PC-3 (cell line): ENCODE data around the gene ADAMTS17. TPM values are rescaled to one million over a fixed set of nuclear protein-coding genes. Genes with fewer than 3 reads are reported as not detected.

ENCODE experiments used
- ATAC-seq: fragments of 200-7000 bp; cut with Tn5 transposase; 2 replicates; pipeline ENCODE4 v1.9.1; 2020; ENCODE audit warnings: mild to moderate bottlenecking, moderate library complexity
- BruUV-seq: library from RNA; stranded (reverse); fragments of 400-500 nt; replicated peaks from 2 replicates; lab custom pipeline; 2021; lab: Mats Ljungman, UMichigan
- CTCF ChIA-PET: fragments of 300-600 bp; sonication (Branson Sonifier 250); formaldehyde crosslinking; loops from one replicate; lab custom pipeline; 2022; ENCODE audit warnings: antibody characterized with exemption; lab: Charles Lee
- POLR2A ChIA-PET: fragments of 300-600 bp; sonication (Branson Sonifier 250); formaldehyde crosslinking; loops from one replicate; lab custom pipeline; 2022; ENCODE audit warnings: antibody characterized with exemption; ENCODE audit not compliant: unreplicated experiment; lab: Charles Lee
- DNase-seq: peaks from one replicate; pipeline ENCODE4 v3.0.0-alpha.2; 2015
- H2AFZ ChIP-seq: fragments of 300-600 bp; sonication (generic); 2 replicates; pipeline ENCODE4 v1.6.0; 2016; ENCODE audit warnings: antibody characterized with exemption, low read length
- H3F3A ChIP-seq: fragments of 300-600 bp; sonication (generic); one replicate; pipeline ENCODE4 v1.6.0; 2017; ENCODE audit warnings: antibody characterized with exemption, low read length, control low read depth, mild to moderate bottlenecking; ENCODE audit not compliant: unreplicated experiment
- H3K27ac ChIP-seq: fragments of 300-600 bp; sonication (generic); 2 replicates; pipeline ENCODE4 v1.5.1; 2016; ENCODE audit warnings: mild to moderate bottlenecking, low read length
- H3K27me3 ChIP-seq: fragments of 300-600 bp; sonication (generic); 2 replicates; pipeline ENCODE4 v1.6.1; 2016; ENCODE audit warnings: low read length, mixed read lengths
- H3K36me3 ChIP-seq: fragments of 300-600 bp; sonication (generic); 2 replicates; pipeline ENCODE4 v1.6.1; 2016; ENCODE audit warnings: low read depth, mixed run types, low read length, mixed read lengths
- H3K4me1 ChIP-seq: fragments of 300-600 bp; sonication (generic); 2 replicates; pipeline ENCODE4 v1.5.1; 2016; ENCODE audit warnings: low read length; ENCODE audit not compliant: insufficient read depth
- H3K4me2 ChIP-seq: fragments of 300-600 bp; sonication (generic); 2 replicates; pipeline ENCODE4 v1.6.0; 2016; ENCODE audit warnings: low read length
- H3K4me3 ChIP-seq: fragments of 300-600 bp; sonication (generic); 2 replicates; pipeline ENCODE4 v1.5.1; 2016; ENCODE audit warnings: mild to moderate bottlenecking, low read length, mixed read lengths
- H3K79me2 ChIP-seq: fragments of 300-600 bp; sonication (generic); 2 replicates; pipeline ENCODE4 v1.6.1; 2017; ENCODE audit warnings: low read length, mixed read lengths
- H3K9ac ChIP-seq: fragments of 300-600 bp; sonication (generic); 2 replicates; pipeline ENCODE4 v1.6.0; 2016; ENCODE audit warnings: mild to moderate bottlenecking, low read length
- H3K9me2 ChIP-seq: fragments of 300-600 bp; sonication (generic); replicated peaks from 2 replicates; pipeline ENCODE4 v1.6.1; 2016; ENCODE audit warnings: mixed run types, low read length, mixed read lengths
- H3K9me3 ChIP-seq: fragments of 300-600 bp; sonication (generic); 2 replicates; pipeline ENCODE4 v1.6.1; 2016; ENCODE audit warnings: low read length, mixed read lengths
- H4K20me1 ChIP-seq: fragments of 300-600 bp; sonication (generic); 2 replicates; pipeline ENCODE4 v1.6.1; 2016; ENCODE audit warnings: low read length, mixed read lengths
- EZH2 ChIP-seq: fragments of 300-600 bp; sonication (generic); IDR thresholded peaks from one replicate; pipeline ENCODE4 v1.6.1; 2017; ENCODE audit warnings: antibody characterized with exemption, mild to moderate bottlenecking, low read length; ENCODE audit not compliant: unreplicated experiment
- EZH2phosphoT487 ChIP-seq: fragments of 300-600 bp; sonication (generic); IDR thresholded peaks from 2 replicates; pipeline ENCODE4 v1.6.1; 2018; ENCODE audit warnings: mild to moderate bottlenecking, antibody characterized with exemption, low read length, borderline replicate concordance
- intact Hi-C: fragments of 100-400 bp; cut with micrococcal nuclease; formaldehyde crosslinking; loops from 2 replicates; pipeline ENCODE4 v1.9.0; 2023
- total RNA-seq: library from RNA; depleted of rRNA; stranded (reverse); fragments of >200 nt; gene quantifications from 2 replicates; pipeline ENCODE4 v1.2.3, GENCODE V29; 2014
- TF ChIP-seq, protein P1 (sequence below): fragments of 300-600 bp; sonication (generic); conservative IDR thresholded peaks from 2 replicates; pipeline ENCODE4 v1.5.1; 2017; ENCODE audit warnings: antibody characterized with exemption, low read depth, mild to moderate bottlenecking, low read length

ADAMTS17 gene
- total RNA-seq, 1 experiment from 2014 or later: 6.9 TPM

DNA sequence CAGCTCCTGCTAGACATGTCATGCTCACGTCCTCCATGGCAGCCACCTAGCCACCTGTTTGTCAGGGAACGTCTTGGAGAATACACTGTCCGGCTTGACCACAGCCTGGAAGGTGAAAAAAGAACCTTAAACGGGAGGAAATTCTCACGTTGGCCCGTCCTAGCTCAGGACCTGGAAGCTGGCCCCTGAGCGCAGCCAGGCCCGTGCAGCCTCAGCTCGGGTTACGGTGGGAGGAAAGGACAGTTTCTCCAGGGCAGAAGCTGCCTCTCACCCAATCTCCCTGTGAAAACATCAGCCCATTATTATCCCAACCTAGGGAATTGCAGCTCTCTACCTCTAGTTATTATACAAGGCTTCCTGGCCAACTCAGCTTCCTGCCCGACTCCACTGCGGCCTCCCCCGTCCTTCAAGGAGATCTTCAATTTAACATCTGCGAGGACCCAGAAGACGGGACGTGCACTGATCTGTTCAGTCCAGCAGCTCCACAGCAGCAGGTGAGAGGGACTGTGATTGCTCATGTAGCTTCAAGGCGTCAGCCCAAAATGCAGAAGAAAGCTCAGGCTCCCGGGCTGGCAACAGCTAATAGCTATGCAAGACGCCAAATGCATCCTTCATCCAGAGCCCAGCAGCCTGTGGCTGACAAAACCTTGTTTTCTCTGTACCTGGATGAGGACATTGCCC lies 84.7 kb downstream of the ADAMTS17 start:
- no peaks in the 10 kb centered on the region for H3K79me2 ChIP-seq
- H3K4me2 ChIP-seq: no peak overlapping the region
- TF ChIP-seq, protein P1, sequence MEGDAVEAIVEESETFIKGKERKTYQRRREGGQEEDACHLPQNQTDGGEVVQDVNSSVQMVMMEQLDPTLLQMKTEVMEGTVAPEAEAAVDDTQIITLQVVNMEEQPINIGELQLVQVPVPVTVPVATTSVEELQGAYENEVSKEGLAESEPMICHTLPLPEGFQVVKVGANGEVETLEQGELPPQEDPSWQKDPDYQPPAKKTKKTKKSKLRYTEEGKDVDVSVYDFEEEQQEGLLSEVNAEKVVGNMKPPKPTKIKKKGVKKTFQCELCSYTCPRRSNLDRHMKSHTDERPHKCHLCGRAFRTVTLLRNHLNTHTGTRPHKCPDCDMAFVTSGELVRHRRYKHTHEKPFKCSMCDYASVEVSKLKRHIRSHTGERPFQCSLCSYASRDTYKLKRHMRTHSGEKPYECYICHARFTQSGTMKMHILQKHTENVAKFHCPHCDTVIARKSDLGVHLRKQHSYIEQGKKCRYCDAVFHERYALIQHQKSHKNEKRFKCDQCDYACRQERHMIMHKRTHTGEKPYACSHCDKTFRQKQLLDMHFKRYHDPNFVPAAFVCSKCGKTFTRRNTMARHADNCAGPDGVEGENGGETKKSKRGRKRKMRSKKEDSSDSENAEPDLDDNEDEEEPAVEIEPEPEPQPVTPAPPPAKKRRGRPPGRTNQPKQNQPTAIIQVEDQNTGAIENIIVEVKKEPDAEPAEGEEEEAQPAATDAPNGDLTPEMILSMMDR: no peak
- TF ChIP-seq EZH2phosphoT487 (no peak), EZH2 (no peak)
- BruUV-seq: no TSS peak
- intact Hi-C loops: no loop called here
- no peaks in the 10 kb centered on the region for H3K4me1 ChIP-seq
- H3K9me3 ChIP-seq: no peaks in the 10 kb centered on the region
- no peak overlapping the region for H3K4me3 ChIP-seq
- no peaks in the 10 kb centered on the region for H3K27me3 ChIP-seq
- no peaks in the 10 kb centered on the region for H3F3A ChIP-seq
- H2AFZ ChIP-seq: no peak overlapping the region
- POLR2A ChIA-PET: no interaction called here
- H3K9ac ChIP-seq: no peak overlapping the region
- DNase-seq (no peak), ATAC-seq (no peak)
- CTCF ChIA-PET: no interaction called here
- peaks cover 12% of the 10 kb centered on the region; the same call in 1 of the 2 replicates for H3K36me3 ChIP-seq
- H4K20me1 ChIP-seq: no peaks in the 10 kb centered on the region
- H3K27ac ChIP-seq: no peak overlapping the region
- H3K9me2 ChIP-seq: no peaks in the 10 kb centered on the region

DNA sequence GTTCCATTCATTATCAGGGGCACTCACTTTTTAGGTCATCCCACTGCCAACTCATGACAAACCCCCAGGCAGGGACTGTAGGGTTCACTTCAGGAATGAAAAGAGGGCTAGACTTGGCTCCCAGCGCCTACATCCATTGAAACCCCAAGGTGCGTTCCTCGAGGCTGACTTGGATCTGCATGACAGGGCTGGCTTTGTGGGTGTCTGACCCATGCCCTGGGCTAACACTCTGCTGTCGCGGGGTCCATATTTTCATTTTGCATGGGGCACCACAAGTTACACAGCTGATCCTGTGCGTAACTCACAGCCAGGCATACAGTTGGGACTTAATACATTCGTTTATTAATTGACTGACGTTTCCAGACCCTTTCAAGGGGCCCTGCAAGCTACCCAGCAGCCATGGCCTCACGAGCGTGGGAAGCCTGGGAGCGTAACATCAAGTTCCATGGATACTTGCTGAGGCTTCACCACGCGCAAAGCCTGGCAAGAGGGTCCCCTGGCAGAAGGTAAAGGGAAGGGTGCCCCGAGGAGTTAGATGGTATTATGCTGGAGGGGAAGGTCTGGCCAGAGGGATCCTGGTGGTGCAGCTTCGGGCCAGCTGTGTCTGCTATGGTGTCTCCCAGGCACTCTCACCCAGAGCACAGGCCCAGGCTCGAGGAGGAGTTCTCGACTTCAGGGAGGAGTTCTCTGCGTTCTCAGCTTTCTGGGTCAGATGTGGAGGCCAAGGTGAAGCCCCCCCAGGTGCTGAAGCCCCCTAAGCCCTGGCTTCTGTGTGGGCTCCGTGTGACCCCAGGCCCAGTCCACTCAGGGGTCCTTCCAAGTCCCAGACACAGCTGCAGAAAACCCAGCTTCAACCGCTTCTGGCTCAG lies 85.4 kb downstream of the ADAMTS17 start:
- no TSS peak for BruUV-seq
- POLR2A ChIA-PET: no interaction called here
- no peaks in the 10 kb centered on the region for H3K9me2 ChIP-seq
- no peak for TF ChIP-seq EZH2phosphoT487
- TF ChIP-seq, protein P1: no peak
- no peak for TF ChIP-seq EZH2
- intact Hi-C loops: no loop called here
- H3K9me3 ChIP-seq: no peaks in the 10 kb centered on the region
- no peak overlapping the region for H2AFZ ChIP-seq
- ATAC-seq (no peak), DNase-seq (no peak)
- H3K27ac ChIP-seq: no peak overlapping the region
- H3K4me3 ChIP-seq: no peak overlapping the region
- no peak overlapping the region for H3K9ac ChIP-seq
- H3K4me2 ChIP-seq: no peak overlapping the region
- CTCF ChIA-PET: no interaction called here
- no peaks in the 10 kb centered on the region for H3F3A ChIP-seq
- H3K4me1 ChIP-seq: no peaks in the 10 kb centered on the region
- no peaks in the 10 kb centered on the region for H3K27me3 ChIP-seq
- no peaks in the 10 kb centered on the region for H4K20me1 ChIP-seq
- H3K36me3 ChIP-seq: peaks cover 12% of the 10 kb centered on the region; the same call in 1 of the 2 replicates
- H3K79me2 ChIP-seq: no peaks in the 10 kb centered on the region

DNA sequence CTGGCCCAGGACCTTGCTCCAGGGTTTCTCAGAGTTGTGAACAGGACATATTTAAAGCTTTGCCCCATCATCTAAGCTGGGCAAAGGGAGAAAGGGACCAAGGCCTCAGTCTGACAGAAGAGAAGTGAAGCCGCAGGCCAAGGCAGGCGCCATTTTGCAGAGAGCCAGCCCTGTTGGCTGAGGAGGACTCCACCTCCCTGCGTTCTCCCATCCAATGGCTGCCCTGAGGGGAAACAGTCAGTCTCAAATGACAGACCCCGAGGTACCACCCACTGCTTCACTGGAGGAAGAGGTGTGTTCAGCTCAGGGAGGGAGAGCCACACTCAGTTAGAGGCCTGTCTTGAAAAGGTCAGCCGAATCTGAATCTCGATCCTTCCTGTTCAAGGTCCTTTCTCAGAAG lies 86.1 kb downstream of the ADAMTS17 start:
- Histone ChIP-seq H3K4me1 (no peaks in the 10 kb centered on the region), H4K20me1 (no peaks in the 10 kb centered on the region), H3F3A (no peaks in the 10 kb centered on the region), H3K4me2 (no peak overlapping the region), H3K79me2 (no peaks in the 10 kb centered on the region), H2AFZ (no peak overlapping the region), H3K9me3 (no peaks in the 10 kb centered on the region), H3K27me3 (no peaks in the 10 kb centered on the region), H3K4me3 (no peak overlapping the region), H3K36me3 (peaks cover 12% of the 10 kb centered on the region; the same call in 1 of the 2 replicates), H3K27ac (no peak overlapping the region), H3K9ac (no peak overlapping the region), H3K9me2 (no peaks in the 10 kb centered on the region)
- CTCF ChIA-PET: no interaction called here
- no peak for DNase-seq
- BruUV-seq: no TSS peak
- TF ChIP-seq EZH2phosphoT487 (no peak), EZH2 (no peak)
- TF ChIP-seq, protein P1: no peak
- no peak for ATAC-seq
- intact Hi-C loops: no loop called here
- POLR2A ChIA-PET: no interaction called here
